Activated CD4-positive, alpha-beta memory T cell treated with anti-CD3 and anti-CD28 coated beads, Interleukin-2, amount 10 ng/mL, durations not matched to agents 7 days and 5 days (primary cell): Measurements from ENCODE around the gene CACYBP. TPM values are rescaled to one million over a fixed set of nuclear protein-coding genes. Genes with fewer than 3 reads are reported as not detected.
A peak's percentile ranks its signal among the peaks of the same experiment; 100 is the strongest.

Experiments used
- CTCF ChIA-PET: fragments of 350-600 bp; sonication (Branson Sonifier 250); formaldehyde crosslinking; loops from one replicate; lab custom pipeline; 2021; ENCODE audit warnings: antibody characterized with exemption, inconsistent platforms; lab: Charles Lee
- POLR2A ChIA-PET: fragments of 350-600 bp; sonication (Branson Sonifier 250); formaldehyde crosslinking; loops from one replicate; lab custom pipeline; 2021; ENCODE audit warnings: antibody characterized with exemption; lab: Charles Lee
- DNase-seq: peaks from one replicate; pipeline ENCODE4 v3.0.0-alpha.2; 2020
- H3K27ac Mint-ChIP-seq: one replicate; pipeline ENCODE4 v1.8.0; 2021; ENCODE audit warnings: mild to moderate bottlenecking, mixed read lengths
- H3K27me3 Mint-ChIP-seq: one replicate; pipeline ENCODE4 v1.8.0; 2021; ENCODE audit warnings: mixed read lengths
- H3K36me3 Mint-ChIP-seq: one replicate; pipeline ENCODE4 v1.8.0; 2021; ENCODE audit warnings: low read depth, mixed read lengths
- H3K4me1 Mint-ChIP-seq: one replicate; pipeline ENCODE4 v1.8.0; 2021; ENCODE audit warnings: mixed read lengths
- H3K4me3 Mint-ChIP-seq: one replicate; pipeline ENCODE4 v1.8.0; 2021; ENCODE audit warnings: mild to moderate bottlenecking, mixed read lengths
- H3K9me3 Mint-ChIP-seq: one replicate; pipeline ENCODE4 v1.8.0; 2021; ENCODE audit warnings: mixed read lengths
- total RNA-seq, 2 experiments: library from RNA; stranded (reverse); gene quantifications; one replicate each; pipeline ENCODE4 v1.2.3, GENCODE V29; 2021

Gene CACYBP, protein sequence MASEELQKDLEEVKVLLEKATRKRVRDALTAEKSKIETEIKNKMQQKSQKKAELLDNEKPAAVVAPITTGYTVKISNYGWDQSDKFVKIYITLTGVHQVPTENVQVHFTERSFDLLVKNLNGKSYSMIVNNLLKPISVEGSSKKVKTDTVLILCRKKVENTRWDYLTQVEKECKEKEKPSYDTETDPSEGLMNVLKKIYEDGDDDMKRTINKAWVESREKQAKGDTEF
- 100 to 1,000 TPM; 234 to 254 TPM for total RNA-seq

DNA sequence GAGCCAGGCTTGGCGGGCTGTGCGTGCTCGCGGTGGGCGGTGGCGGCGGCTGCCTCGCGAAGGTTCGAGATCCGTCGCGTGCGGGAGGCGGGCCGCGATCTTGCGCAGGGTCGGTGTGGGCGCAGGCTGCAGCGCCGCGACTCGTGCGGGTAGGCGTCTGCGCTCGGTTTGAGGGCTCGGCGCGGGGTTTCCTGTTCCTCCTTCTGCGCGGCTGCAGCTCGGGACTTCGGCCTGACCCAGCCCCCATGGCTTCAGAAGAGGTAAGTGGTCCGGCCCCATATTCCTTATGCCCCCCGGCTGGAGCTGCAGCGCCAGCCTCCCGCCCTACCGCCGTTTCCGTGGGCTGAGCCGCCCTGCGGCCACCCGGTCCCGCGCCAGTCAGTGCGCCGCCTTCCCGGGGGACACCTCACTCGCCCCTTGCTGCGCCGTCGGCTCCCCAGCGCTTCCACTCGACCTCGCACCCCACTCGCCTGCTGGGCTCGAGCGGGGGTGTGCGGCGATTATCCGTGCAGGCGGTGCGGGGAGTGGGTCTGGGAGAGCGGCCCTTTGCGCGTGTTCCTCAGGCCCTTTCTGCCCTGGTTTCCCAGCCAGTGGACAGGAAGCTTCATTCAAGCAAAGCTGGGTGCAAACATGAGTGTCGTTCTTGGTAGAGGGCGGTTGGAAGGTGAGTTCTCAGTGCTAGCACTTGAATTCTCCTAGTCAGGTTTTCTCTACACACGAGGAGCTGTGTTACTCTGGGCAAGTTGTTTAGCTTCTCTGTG lies at the start of gene CACYBP:
TSS of gene CACYBP (plus strand) at position 12 of the 761 bp plus-strand sequence. CDS start at position 246, 234 bp downstream.
- no peak within 1 kb of the TSS for H3K27ac Mint-ChIP-seq
- no peak within 1 kb of the TSS for H3K4me3 Mint-ChIP-seq
- peaks cover 45% of the 10 kb centered on the region for H3K36me3 Mint-ChIP-seq
- no peaks in the 10 kb centered on the region for H3K9me3 Mint-ChIP-seq
- ChIA-PET POLR2A (interaction anchor here (0.5 to 10.1 kb wide), 28 partner anchors 10 to 1524 kb away, joined by 3 to 203 read pairs (median 8); partner anchors contain the start of genes CENPL, DARS2, GAS5 and KIAA0040), CTCF (interaction anchor here (0.6 to 3.4 kb wide), 12 partner anchors 9 to 200 kb away, joined by 3 to 35 read pairs (median 4); partner anchors contain the start of gene MRPS14)
- peak; percentile 51 for DNase-seq
- H3K27me3 Mint-ChIP-seq: no peaks in the 10 kb centered on the region
- peaks cover 44% of the 10 kb centered on the region for H3K4me1 Mint-ChIP-seq

DNA sequence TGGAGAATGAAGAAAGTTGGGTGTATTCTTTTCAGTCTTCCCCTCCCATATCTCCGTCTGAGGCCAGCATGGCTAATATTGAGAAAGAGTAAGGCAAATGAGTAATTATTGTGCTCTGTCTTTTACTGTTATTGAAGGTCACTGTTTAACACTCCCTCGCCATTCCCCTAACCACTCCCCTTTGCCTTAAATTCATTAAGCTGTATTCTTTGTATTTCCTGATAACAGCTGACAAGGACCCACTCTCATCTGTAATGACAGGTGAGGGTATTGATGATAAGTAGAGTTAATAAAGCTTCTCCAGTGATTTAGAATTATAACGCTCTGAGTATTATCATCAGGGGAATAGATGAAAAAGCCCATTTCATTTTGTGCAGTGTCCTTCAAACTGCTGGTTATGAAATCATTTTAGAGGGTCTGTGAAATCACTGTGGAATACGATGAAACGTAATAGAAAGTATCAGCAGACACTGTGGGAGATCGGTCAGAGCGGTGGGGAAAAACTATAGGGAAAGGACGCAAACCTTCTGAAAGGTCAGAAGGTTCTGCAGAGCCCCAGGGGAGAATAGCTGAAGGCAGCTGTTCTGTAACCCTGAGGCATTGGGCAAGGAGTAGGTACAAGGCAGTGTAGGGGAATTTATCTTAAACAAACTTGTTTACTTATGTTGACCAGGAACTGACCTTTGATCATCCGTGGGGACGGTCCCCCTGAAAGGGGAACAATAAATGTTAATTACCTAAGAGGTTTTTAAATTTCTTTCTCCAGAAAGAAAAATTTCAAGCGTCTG lies 46.3 kb upstream of the CACYBP start:
- POLR2A ChIA-PET: interaction anchor here (0.7 to 1.1 kb wide), 3 partner anchors 9 to 15 kb away, joined by 3 to 4 read pairs (median 3); no protein-coding TSS in a partner anchor
- no peaks in the 10 kb centered on the region for H3K9me3 Mint-ChIP-seq
- H3K36me3 Mint-ChIP-seq: peaks cover 12% of the 10 kb centered on the region
- H3K4me3 Mint-ChIP-seq: no peak overlapping the region
- CTCF ChIA-PET: interaction anchor here (0.8 to 2.1 kb wide), 3 partner anchors 9 to 30 kb away, joined by 3 to 9 read pairs (median 4); no protein-coding TSS in a partner anchor
- H3K4me1 Mint-ChIP-seq: peaks cover 23% of the 10 kb centered on the region
- H3K27ac Mint-ChIP-seq: no peak overlapping the region
- DNase-seq: no peak
- H3K27me3 Mint-ChIP-seq: no peaks in the 10 kb centered on the region

DNA sequence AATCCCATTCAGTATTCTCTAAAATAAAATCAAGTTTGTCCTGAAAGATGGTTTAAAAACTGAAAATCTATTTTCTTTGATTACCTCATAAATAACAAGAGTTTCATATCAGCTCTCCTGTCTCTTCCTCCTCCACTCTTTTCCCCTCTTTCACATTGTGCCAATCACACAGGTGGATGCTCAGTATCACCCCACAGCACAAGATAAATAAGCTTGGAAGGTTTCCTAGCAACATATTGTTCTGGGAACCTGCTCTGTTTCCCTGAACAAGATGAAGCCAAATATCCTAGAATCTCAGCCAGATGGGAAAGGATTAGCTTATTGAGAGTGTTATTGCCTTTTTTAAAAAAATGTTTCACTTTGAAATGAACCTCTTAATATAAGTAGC lies 45.7 kb upstream of the CACYBP start:
- H3K9me3 Mint-ChIP-seq: no peaks in the 10 kb centered on the region
- CTCF ChIA-PET: interaction anchor here (0.8 to 2.1 kb wide), 3 partner anchors 9 to 29 kb away, joined by 3 to 9 read pairs (median 4); no protein-coding TSS in a partner anchor
- no peak overlapping the region for H3K4me3 Mint-ChIP-seq
- H3K4me1 Mint-ChIP-seq: peaks cover 25% of the 10 kb centered on the region
- H3K27me3 Mint-ChIP-seq: no peaks in the 10 kb centered on the region
- H3K27ac Mint-ChIP-seq: no peak overlapping the region
- POLR2A ChIA-PET: interaction anchor here (0.7 to 1.1 kb wide), 4 partner anchors 9 to 22 kb away, joined by 3 to 4 read pairs (median 3); no protein-coding TSS in a partner anchor
- peaks cover 13% of the 10 kb centered on the region for H3K36me3 Mint-ChIP-seq
- DNase-seq: no peak

DNA sequence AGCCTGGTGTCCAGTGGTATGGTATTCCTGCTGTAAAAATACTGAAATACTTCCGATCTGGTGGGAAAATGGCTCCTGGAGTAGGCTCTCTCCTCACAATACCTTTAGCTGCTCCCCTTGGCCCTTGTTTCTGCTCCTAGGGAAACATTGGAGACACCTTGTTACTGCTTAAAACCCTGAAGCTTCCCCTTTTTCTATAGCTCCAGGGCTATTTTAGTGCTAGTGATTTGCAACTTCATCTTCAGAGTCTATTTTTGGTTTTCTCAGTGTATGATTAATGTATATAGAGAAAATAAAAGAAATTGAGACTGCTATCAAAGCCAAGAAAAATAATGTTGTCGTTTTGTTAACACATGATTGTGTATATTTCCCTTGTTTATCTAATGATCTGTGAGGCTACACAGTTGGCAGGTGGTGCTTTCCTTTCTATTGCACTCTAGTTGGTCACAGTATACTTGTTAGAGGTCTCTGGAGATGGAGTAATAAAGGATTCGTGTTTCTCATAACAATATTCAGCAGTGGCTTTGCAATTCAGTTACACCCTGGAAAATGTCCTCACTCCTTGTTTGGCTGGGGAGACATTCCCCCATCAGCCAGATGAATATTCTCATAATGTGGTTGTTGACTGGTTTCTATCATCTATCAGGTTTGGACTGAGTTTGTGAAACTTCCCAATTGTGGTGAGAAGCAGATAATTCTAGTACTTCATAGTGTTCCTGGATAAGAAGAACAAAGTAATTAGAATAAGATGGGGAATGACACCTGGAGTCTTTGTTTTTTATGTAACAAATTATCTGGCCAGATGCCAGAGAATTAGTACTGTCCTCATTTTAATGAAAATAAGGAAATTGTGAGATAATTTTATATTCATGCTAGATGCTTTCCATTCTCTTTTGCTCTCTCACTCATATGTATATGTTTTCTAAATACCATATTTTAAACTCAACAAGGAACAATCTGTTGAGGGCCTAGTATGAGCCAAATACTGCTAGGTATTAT lies 44.8 kb upstream of the CACYBP start:
- Mint-ChIP-seq H3K4me3 (no peak overlapping the region), H3K27me3 (no peaks in the 10 kb centered on the region), H3K27ac (no peak overlapping the region), H3K36me3 (peaks cover 13% of the 10 kb centered on the region), H3K4me1 (peaks cover 25% of the 10 kb centered on the region), H3K9me3 (no peaks in the 10 kb centered on the region)
- no peak for DNase-seq
- CTCF ChIA-PET: interaction anchor here (0.8 to 2.1 kb wide), 2 partner anchors 23 to 28 kb away, joined by 3 to 9 read pairs; no protein-coding TSS in a partner anchor
- POLR2A ChIA-PET: interaction anchor here (0.7 to 1.1 kb wide), 3 partner anchors 8 to 21 kb away, joined by 3 to 4 read pairs (median 3); no protein-coding TSS in a partner anchor

DNA sequence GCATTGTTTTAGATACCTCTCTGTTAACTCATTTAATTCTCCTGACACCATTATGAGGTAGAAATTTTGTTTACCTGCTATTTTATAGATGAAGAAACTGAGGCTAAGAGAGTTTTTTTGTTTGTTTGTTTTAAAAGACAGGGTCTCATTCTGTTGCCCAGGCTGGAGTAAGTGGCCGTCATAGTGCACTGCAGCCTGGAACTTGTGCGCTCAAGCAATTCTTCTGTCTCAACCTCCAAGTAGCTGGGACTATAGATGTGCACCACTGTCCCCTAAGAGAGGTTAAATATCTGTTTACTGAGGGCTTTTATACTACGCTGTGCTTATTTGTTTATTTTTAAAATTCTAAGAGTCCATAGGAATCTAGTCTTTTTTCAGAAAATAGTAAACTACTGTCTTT lies 43.7 kb upstream of the CACYBP start:
- POLR2A ChIA-PET: interaction anchor here (1.5 kb wide), 1 partner anchor 10 kb away, joined by 6 read pairs; no protein-coding TSS in a partner anchor
- H3K36me3 Mint-ChIP-seq: peaks cover 13% of the 10 kb centered on the region
- CTCF ChIA-PET: no interaction called here
- no peaks in the 10 kb centered on the region for H3K27me3 Mint-ChIP-seq
- H3K4me1 Mint-ChIP-seq: peaks cover 25% of the 10 kb centered on the region
- no peak for DNase-seq
- no peak overlapping the region for H3K27ac Mint-ChIP-seq
- no peaks in the 10 kb centered on the region for H3K9me3 Mint-ChIP-seq
- no peak overlapping the region for H3K4me3 Mint-ChIP-seq

DNA sequence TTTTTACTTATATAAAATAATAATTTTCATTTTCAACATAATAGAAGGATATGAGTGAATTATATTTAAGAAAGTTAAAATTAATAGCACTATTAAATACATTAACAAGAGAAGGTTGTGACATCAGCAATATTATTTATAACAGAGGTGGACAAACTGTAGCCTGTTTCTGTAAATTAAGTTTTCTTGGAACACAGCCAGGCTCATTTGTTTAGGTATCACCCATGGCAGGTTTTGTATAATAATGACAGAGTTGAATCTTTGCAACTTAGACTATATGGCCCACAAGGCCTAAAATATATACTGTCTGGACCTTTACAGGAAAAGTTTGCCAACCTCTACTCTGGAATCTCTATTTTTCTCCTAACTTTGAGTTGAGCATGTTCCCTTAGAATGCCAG lies 42.8 kb upstream of the CACYBP start:
- DNase-seq: no peak
- no peaks in the 10 kb centered on the region for H3K9me3 Mint-ChIP-seq
- H3K4me1 Mint-ChIP-seq: peaks cover 25% of the 10 kb centered on the region
- peaks cover 13% of the 10 kb centered on the region for H3K36me3 Mint-ChIP-seq
- H3K27ac Mint-ChIP-seq: no peak overlapping the region
- no peak overlapping the region for H3K4me3 Mint-ChIP-seq
- POLR2A ChIA-PET: interaction anchor here (1.5 kb wide), 1 partner anchor 9 kb away, joined by 6 read pairs; no protein-coding TSS in a partner anchor
- no peaks in the 10 kb centered on the region for H3K27me3 Mint-ChIP-seq
- CTCF ChIA-PET: interaction anchor here (0.8 to 1.6 kb wide), 2 partner anchors 41 to 157 kb away, joined by 3 to 4 read pairs; no protein-coding TSS in a partner anchor

DNA sequence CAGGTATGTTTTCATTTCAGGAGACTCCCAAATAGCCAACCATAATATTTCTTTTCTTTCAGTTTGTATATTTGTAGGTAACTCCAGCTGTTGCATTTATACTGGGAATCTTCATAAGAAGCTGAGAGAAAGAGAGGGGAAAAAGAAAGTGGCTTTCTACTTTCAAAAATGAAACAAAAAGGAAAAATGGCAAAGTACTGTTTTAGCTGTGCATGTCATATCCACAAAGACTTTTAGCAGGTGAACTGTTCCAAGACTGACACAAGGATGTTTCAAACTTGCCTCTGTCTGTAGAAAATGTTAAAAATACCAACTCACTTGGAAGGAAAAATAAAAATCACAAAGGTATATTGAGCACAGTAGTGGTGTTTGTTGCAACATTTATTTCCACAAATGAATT lies 41.9 kb upstream of the CACYBP start:
- Mint-ChIP-seq H3K36me3 (peaks cover 13% of the 10 kb centered on the region), H3K4me1 (peaks cover 25% of the 10 kb centered on the region), H3K27ac (peak overlapping the region; percentile 58), H3K9me3 (no peaks in the 10 kb centered on the region), H3K27me3 (no peaks in the 10 kb centered on the region), H3K4me3 (peak overlapping the region; percentile 43)
- POLR2A ChIA-PET: interaction anchor here (0.8 to 1.1 kb wide), 5 partner anchors 10 to 158 kb away, joined by 3 to 5 read pairs (median 3); no protein-coding TSS in a partner anchor
- CTCF ChIA-PET: interaction anchor here (0.6 to 1.6 kb wide), 4 partner anchors 22 to 158 kb away, joined by 3 to 5 read pairs (median 4); no protein-coding TSS in a partner anchor
- no peak for DNase-seq

DNA sequence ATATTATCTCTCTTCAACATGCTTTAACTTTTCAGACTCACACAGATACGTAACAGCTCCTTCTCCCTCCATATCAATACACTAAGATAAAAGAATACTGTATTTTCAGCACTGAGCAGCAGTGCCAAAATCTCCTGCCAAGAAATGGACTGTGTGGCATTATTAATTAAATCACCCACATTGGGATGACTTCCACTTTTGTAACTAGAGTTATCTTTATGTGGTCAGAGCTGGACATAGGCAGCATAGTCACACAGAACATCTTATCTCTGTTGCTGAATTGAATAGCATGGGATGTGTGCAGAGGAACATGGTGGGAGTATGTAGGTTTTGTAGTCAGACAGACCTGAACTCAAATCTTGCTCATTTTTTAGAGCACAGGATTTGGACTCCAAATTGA lies 41.4 kb upstream of the CACYBP start:
- Mint-ChIP-seq H3K36me3 (peaks cover 13% of the 10 kb centered on the region), H3K27me3 (no peaks in the 10 kb centered on the region), H3K9me3 (no peaks in the 10 kb centered on the region), H3K27ac (no peak overlapping the region), H3K4me1 (peaks cover 29% of the 10 kb centered on the region), H3K4me3 (no peak overlapping the region)
- DNase-seq: no peak
- POLR2A ChIA-PET: interaction anchor here (0.9 to 1.1 kb wide), 4 partner anchors 9 to 159 kb away, joined by 3 to 5 read pairs (median 4); no protein-coding TSS in a partner anchor
- CTCF ChIA-PET: interaction anchor here (1.6 kb wide), 1 partner anchor 159 kb away, joined by 4 read pairs; no protein-coding TSS in a partner anchor

DNA sequence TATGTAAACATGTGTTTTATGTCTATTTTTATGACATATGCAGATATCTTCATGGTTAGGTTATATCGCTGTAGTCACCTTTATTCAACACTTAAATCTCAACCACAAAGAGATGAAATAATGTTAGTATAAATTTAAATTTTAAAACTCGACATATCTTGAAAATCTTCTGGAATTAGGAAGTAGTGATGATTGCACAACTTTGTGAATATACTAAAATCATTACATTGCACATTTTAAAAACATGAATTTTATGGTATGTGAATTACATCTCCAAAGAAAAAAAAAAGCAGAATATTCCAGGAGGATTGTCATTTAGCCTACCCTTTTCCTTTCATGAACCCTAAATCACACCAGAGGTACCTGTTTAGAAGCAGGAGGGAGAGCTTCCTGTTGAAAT lies 39.4 kb upstream of the CACYBP start:
- no peaks in the 10 kb centered on the region for H3K27me3 Mint-ChIP-seq
- ChIA-PET POLR2A (interaction anchor here (1.4 kb wide), 1 partner anchor 17 kb away, joined by 3 read pairs; no protein-coding TSS in a partner anchor), CTCF (no interaction called here)
- H3K9me3 Mint-ChIP-seq: no peaks in the 10 kb centered on the region
- no peak overlapping the region for H3K27ac Mint-ChIP-seq
- H3K4me3 Mint-ChIP-seq: no peak overlapping the region
- H3K36me3 Mint-ChIP-seq: peaks cover 13% of the 10 kb centered on the region
- no peak for DNase-seq
- peaks cover 38% of the 10 kb centered on the region for H3K4me1 Mint-ChIP-seq

DNA sequence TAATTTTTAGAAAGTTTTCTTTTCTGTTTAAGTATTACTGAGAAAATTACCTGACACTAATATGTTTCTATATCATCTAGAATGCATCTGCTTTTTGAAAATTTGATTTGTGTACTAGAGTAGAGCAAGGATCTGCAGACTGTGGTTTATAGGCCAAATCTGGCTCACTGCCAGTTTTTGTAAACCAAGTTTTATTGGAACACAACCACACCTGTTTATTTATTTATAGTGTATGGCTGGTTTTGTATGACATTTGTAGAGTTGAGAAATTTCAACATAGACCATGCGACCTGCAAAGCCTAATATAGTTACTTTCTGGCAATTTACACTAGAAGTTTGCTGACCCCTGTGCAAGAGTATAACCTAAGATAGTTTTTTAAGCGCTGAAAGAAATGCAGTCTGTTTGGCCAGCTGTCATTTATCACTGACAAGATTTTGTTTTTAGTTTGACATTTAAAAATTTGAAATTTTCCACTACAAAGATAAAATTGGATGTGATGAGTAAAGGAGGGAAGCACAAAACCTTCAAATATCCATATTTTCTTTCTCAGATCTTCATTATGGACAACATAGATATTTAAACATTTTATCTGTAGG lies 36.1 kb upstream of the CACYBP start:
- H3K4me1 Mint-ChIP-seq: peaks cover 50% of the 10 kb centered on the region
- no peak for DNase-seq
- no peak overlapping the region for H3K4me3 Mint-ChIP-seq
- ChIA-PET CTCF (interaction anchor here (0.9 to 2.3 kb wide), 4 partner anchors 10 to 37 kb away, joined by 4 to 13 read pairs (median 5); partner anchors contain the start of gene CACYBP), POLR2A (interaction anchor here (0.9 to 7.2 kb wide), 10 partner anchors 9 to 226 kb away, joined by 3 to 203 read pairs (median 4); partner anchors contain the start of genes CACYBP and MRPS14)
- H3K36me3 Mint-ChIP-seq: peaks cover 3% of the 10 kb centered on the region
- H3K27me3 Mint-ChIP-seq: no peaks in the 10 kb centered on the region
- H3K27ac Mint-ChIP-seq: peak overlapping the region; percentile 97
- H3K9me3 Mint-ChIP-seq: no peaks in the 10 kb centered on the region
